ENCODE measurements around the gene NOX5. TPM values are rescaled to one million over a fixed set of nuclear protein-coding genes. Genes with fewer than 3 reads are reported as not detected.

The NOX5 gene
- total RNA-seq, 1 experiment from 2014 or later, result 339 TPM

DNA sequence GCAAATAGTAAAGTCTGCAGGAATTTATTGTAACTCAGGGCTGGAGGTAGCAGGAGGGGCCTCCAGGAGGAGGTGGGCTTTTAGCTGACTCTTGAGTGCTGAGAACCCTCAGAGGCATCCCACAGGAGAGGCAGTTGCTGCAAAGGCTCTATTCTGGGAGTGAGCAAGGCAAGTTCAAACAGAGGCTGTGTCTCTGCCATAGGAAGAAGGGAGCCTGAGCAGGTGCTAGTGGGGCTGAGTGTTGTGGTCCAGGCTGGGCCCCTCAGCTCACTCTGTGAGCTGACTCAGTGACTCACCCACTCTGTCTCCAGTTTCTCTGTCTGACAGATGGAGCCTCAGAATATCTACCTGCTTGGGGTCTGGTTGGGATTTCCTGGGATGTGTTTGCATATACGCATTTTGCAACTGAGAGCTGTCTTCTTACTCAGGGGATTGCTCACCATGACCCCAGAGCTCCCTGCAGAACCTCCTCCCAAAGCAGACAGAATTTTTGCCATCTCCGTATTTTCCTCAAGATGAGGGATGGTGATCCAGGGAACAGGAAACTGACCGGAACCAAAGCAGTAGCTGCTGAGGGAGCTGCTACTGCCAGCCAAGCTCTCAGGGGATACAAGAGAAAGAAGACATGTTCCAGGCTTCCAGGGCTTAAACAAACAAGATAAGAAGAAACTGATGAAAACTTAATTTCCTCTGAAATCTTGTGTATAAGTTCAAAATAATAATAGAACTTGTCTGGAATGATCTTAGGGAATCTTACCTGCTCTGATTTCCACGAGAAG lies 13.6 kb upstream of the NOX5 start:
- Histone ChIP-seq H3K4me3 (ENCODE audit: low read length) (no peak overlapping the region), H3F3A (ENCODE audit: low read length, unreplicated experiment) (no peaks in the 10 kb centered on the region), H3K4me2 (ENCODE audit: low read length) (no peak overlapping the region), H3K36me3 (ENCODE audit: low read depth, low read length) (no peaks in the 10 kb centered on the region), H3K79me2 (ENCODE audit: low read length) (no peaks in the 10 kb centered on the region), H4K20me1 (ENCODE audit: low read length) (no peaks in the 10 kb centered on the region), H3K4me1 (ENCODE audit: insufficient read depth, low read length) (no peaks in the 10 kb centered on the region), H3K9me2 (replicated peaks; ENCODE audit: low read length) (no peaks in the 10 kb centered on the region), H3K27ac (ENCODE audit: low read length) (no peak overlapping the region), H2AFZ (ENCODE audit: low read length) (no peak overlapping the region), H3K9me3 (ENCODE audit: low read length) (no peaks in the 10 kb centered on the region), H3K27me3 (ENCODE audit: low read length) (no peaks in the 10 kb centered on the region), H3K9ac (ENCODE audit: low read length) (no peak overlapping the region)
- no TSS peak for BruUV-seq (replicated peaks)
- ChIA-PET POLR2A (ENCODE audit: unreplicated experiment) (no interaction called here), CTCF (no interaction called here)
- DNase-seq (no peak), ATAC-seq (no peak)
- TF ChIP-seq EZH2 (IDR thresholded peaks at IDR 0.05; ENCODE audit: low read length, unreplicated experiment) (no peak), EZH2phosphoT487 (IDR thresholded peaks at IDR 0.05; ENCODE audit: borderline replicate concordance, low read length) (no peak)
- TF ChIP-seq, protein P1, sequence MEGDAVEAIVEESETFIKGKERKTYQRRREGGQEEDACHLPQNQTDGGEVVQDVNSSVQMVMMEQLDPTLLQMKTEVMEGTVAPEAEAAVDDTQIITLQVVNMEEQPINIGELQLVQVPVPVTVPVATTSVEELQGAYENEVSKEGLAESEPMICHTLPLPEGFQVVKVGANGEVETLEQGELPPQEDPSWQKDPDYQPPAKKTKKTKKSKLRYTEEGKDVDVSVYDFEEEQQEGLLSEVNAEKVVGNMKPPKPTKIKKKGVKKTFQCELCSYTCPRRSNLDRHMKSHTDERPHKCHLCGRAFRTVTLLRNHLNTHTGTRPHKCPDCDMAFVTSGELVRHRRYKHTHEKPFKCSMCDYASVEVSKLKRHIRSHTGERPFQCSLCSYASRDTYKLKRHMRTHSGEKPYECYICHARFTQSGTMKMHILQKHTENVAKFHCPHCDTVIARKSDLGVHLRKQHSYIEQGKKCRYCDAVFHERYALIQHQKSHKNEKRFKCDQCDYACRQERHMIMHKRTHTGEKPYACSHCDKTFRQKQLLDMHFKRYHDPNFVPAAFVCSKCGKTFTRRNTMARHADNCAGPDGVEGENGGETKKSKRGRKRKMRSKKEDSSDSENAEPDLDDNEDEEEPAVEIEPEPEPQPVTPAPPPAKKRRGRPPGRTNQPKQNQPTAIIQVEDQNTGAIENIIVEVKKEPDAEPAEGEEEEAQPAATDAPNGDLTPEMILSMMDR (conservative IDR thresholded peaks at IDR 0.05; ENCODE audit: low read depth, low read length), result no peak
- intact Hi-C loops (cut with micrococcal nuclease), result no loop called here

DNA sequence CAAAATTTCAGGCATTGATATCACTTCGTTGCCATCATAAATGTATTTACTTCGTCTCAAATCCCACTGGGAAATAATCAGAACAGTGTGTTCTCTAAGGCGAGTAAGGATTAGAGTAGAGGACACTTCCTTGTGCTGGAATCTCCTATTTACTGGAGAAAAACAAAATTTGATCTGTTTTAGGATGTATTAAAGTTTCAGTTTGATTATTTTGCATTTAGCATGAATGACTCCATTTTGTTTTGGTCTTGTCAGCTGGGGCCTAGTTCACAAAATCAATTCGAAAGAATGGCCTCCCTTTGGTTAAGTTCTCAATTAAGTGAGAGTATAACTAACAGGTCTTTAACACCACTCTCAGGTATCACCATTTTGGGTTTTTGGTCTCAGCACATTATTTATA lies 11.7 kb upstream of the NOX5 start:
- no peak for ATAC-seq
- no peak overlapping the region for H3K9ac ChIP-seq (ENCODE audit: low read length)
- CTCF ChIA-PET, result no interaction called here
- H3K9me2 ChIP-seq (replicated peaks; ENCODE audit: low read length), result no peaks in the 10 kb centered on the region
- no TSS peak for BruUV-seq (replicated peaks)
- intact Hi-C loops (cut with micrococcal nuclease), result no loop called here
- H3K79me2 ChIP-seq (ENCODE audit: low read length), result no peaks in the 10 kb centered on the region
- no peaks in the 10 kb centered on the region for H3K4me1 ChIP-seq (ENCODE audit: insufficient read depth, low read length)
- H3K27ac ChIP-seq (ENCODE audit: low read length), result no peak overlapping the region
- no peak overlapping the region for H2AFZ ChIP-seq (ENCODE audit: low read length)
- H3K4me3 ChIP-seq (ENCODE audit: low read length), result no peak overlapping the region
- no peaks in the 10 kb centered on the region for H4K20me1 ChIP-seq (ENCODE audit: low read length)
- H3K27me3 ChIP-seq (ENCODE audit: low read length), result no peaks in the 10 kb centered on the region
- H3K4me2 ChIP-seq (ENCODE audit: low read length), result no peak overlapping the region
- TF ChIP-seq EZH2phosphoT487 (IDR thresholded peaks at IDR 0.05; ENCODE audit: borderline replicate concordance, low read length), result no peak
- TF ChIP-seq, protein P1 (conservative IDR thresholded peaks at IDR 0.05; ENCODE audit: low read depth, low read length), result no peak
- no peak for TF ChIP-seq EZH2 (IDR thresholded peaks at IDR 0.05; ENCODE audit: low read length, unreplicated experiment)
- H3F3A ChIP-seq (ENCODE audit: low read length, unreplicated experiment), result no peaks in the 10 kb centered on the region
- POLR2A ChIA-PET (ENCODE audit: unreplicated experiment), result no interaction called here
- no peak for DNase-seq
- no peaks in the 10 kb centered on the region for H3K9me3 ChIP-seq (ENCODE audit: low read length)
- H3K36me3 ChIP-seq (ENCODE audit: low read depth, low read length), result no peaks in the 10 kb centered on the region

DNA sequence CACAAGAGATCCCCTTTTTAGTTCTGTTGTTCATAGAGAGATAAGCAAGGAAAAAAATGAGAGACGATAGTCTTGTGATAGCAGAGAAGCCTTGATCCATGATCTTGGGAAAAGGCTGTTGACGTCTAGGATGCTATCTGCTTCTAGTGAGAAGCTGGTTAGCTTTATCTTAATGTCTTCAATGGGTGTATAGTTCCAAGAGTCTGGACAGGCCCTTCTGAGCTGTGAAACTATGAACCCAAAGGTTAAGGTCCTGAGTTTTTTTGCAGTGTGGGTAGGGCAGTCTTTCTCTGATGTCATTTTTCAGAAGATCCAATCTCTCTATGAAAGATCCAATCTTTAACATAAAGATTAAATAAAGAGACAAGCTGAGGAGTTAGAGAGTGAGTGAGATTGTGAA lies 10.5 kb upstream of the NOX5 start:
- Histone ChIP-seq H3K27me3 (ENCODE audit: low read length) (no peaks in the 10 kb centered on the region), H2AFZ (ENCODE audit: low read length) (no peak overlapping the region), H3K79me2 (ENCODE audit: low read length) (no peaks in the 10 kb centered on the region), H4K20me1 (ENCODE audit: low read length) (no peaks in the 10 kb centered on the region), H3K9me2 (replicated peaks; ENCODE audit: low read length) (no peaks in the 10 kb centered on the region), H3K4me3 (ENCODE audit: low read length) (no peak overlapping the region), H3F3A (ENCODE audit: low read length, unreplicated experiment) (no peaks in the 10 kb centered on the region), H3K4me2 (ENCODE audit: low read length) (no peak overlapping the region), H3K27ac (ENCODE audit: low read length) (no peak overlapping the region), H3K9me3 (ENCODE audit: low read length) (no peaks in the 10 kb centered on the region), H3K4me1 (ENCODE audit: insufficient read depth, low read length) (no peaks in the 10 kb centered on the region), H3K36me3 (ENCODE audit: low read depth, low read length) (no peaks in the 10 kb centered on the region), H3K9ac (ENCODE audit: low read length) (no peak overlapping the region)
- intact Hi-C loops (cut with micrococcal nuclease), result no loop called here
- ChIA-PET CTCF (no interaction called here), POLR2A (ENCODE audit: unreplicated experiment) (no interaction called here)
- DNase-seq (no peak), ATAC-seq (no peak)
- TF ChIP-seq EZH2 (IDR thresholded peaks at IDR 0.05; ENCODE audit: low read length, unreplicated experiment) (no peak), EZH2phosphoT487 (IDR thresholded peaks at IDR 0.05; ENCODE audit: borderline replicate concordance, low read length) (no peak)
- TF ChIP-seq, protein P1 (conservative IDR thresholded peaks at IDR 0.05; ENCODE audit: low read depth, low read length), result no peak
- BruUV-seq (replicated peaks), result no TSS peak

All from PC-3 (cell line).